CD4-positive, alpha-beta T cell (primary cell): ENCODE results near the gene CST4. TPM values are rescaled to one million over a fixed set of nuclear protein-coding genes. Genes with fewer than 3 reads are reported as not detected.
"Not testable (repeated sequence)": the region's sequence is repeated elsewhere in the genome, so short reads cannot be mapped to it uniquely, and the experiment has no call there.

Experiments used
- ATAC-seq: fragments of 200-7000 bp; cut with Tn5 transposase; one replicate; pipeline ENCODE4 v1.10.0; 2022; ENCODE audit warnings: mild to moderate bottlenecking; ENCODE audit not compliant: poor library complexity
- CTCF ChIA-PET: fragments of 350-600 bp; sonication (Branson Sonifier 250); formaldehyde crosslinking; loops from one replicate; lab custom pipeline; 2021; ENCODE audit warnings: antibody characterized with exemption, inconsistent platforms; lab: Charles Lee
- POLR2A ChIA-PET: fragments of 350-600 bp; sonication (Branson Sonifier 250); formaldehyde crosslinking; loops from one replicate; lab custom pipeline; 2021; ENCODE audit warnings: antibody characterized with exemption, inconsistent platforms; lab: Charles Lee
- DNase-seq, 14 experiments: peaks; one replicate each; pipeline ENCODE4 v3.0.0-alpha.2; 2013 to 2020; ENCODE audit warnings: mixed read lengths in 2 of 14
- H3K27ac ChIP-seq, 2 donors: one replicate each; pipeline versions ENCODE4 v1.5.1 to v1.7.0; 2013; ENCODE audit warnings: low read length in 2 of 2, low read depth in 1 of 2, mild to moderate bottlenecking in 1 of 2
- H3K27me3 ChIP-seq, 2 experiments: 1 replicate in 1 of 2; 2 replicates in 1 of 2; pipeline versions ENCODE4 v1.6.1 to v1.7.0; 2013; ENCODE audit warnings: low read length in 2 of 2, control low read depth in 1 of 2, mild to moderate bottlenecking in 1 of 2, moderate library complexity in 1 of 2; ENCODE audit not compliant: insufficient read depth in 2 of 2, control insufficient read depth in 1 of 2
- H3K36me3 ChIP-seq: one replicate; pipeline ENCODE4 v1.6.1; 2013; ENCODE audit warnings: low read length, control low read depth; ENCODE audit not compliant: insufficient read depth
- H3K4me1 ChIP-seq: one replicate; pipeline ENCODE4 v1.6.1; 2013; ENCODE audit warnings: low read length, control low read depth; ENCODE audit not compliant: insufficient read depth
- H3K4me3 ChIP-seq: one replicate; pipeline ENCODE4 v1.5.1; 2013; ENCODE audit warnings: mild to moderate bottlenecking, low read length, moderate library complexity
- H3K9me3 ChIP-seq, 2 experiments: 1 replicate in 1 of 2; 2 replicates in 1 of 2; pipeline versions ENCODE4 v1.6.1 to v1.7.0; 2013; ENCODE audit warnings: low read length in 2 of 2, mild to moderate bottlenecking in 2 of 2, control low read depth in 1 of 2, moderate library complexity in 1 of 2; ENCODE audit not compliant: control insufficient read depth in 1 of 2, insufficient read depth in 1 of 2
- H3K27ac Mint-ChIP-seq: one replicate; pipeline ENCODE4 v1.8.0; 2020; ENCODE audit warnings: mixed read lengths
- H3K27me3 Mint-ChIP-seq: one replicate; pipeline ENCODE4 v1.8.0; 2021; ENCODE audit warnings: mixed read lengths
- H3K36me3 Mint-ChIP-seq: one replicate; pipeline ENCODE4 v1.8.0; 2021; ENCODE audit warnings: low read depth, mixed read lengths
- H3K4me1 Mint-ChIP-seq: one replicate; pipeline ENCODE4 v1.8.0; 2021; ENCODE audit warnings: low read depth, mixed read lengths
- H3K4me3 Mint-ChIP-seq: one replicate; pipeline ENCODE4 v1.8.0; 2020; ENCODE audit warnings: mild to moderate bottlenecking, mixed read lengths
- H3K9me3 Mint-ChIP-seq: one replicate; pipeline ENCODE4 v1.8.0; 2020; ENCODE audit warnings: mixed read lengths
- intact Hi-C, 2 experiments: fragments of 100-400 bp; cut with DNase I in 1 of 2; cut with micrococcal nuclease in 1 of 2; formaldehyde crosslinking; loops; one replicate each; pipeline versions ENCODE4 v1.15.1 to v1.9.0; 2023 to 2025; cut with DNase I, micrococcal nuclease
- polyA plus RNA-seq, 2 donors: library from polyadenylated mRNA; unstranded; fragments of 120-200 nt; gene quantifications; one replicate each; pipeline ENCODE4 v1.2.1, GENCODE V29; 2013
- total RNA-seq, 174 experiments: library from RNA in 2 of 174; stranded (reverse) in 2 of 174; gene quantifications; one replicate each; pipeline ENCODE4 v1.2.3 and lab custom pipeline; 2021 to 2026
- TF ChIP-seq, protein P1 (sequence below): fragments of 200-600 bp; IDR thresholded peaks from one replicate; pipeline ENCODE4 v1.8.0; 2022; ENCODE audit warnings: antibody characterized with exemption, mild to moderate bottlenecking

CST4 gene
- total RNA-seq, result not detected
- not detected for polyA plus RNA-seq (2013, experiment 1 of 2)
- polyA plus RNA-seq (2013, experiment 2 of 2), result not detected
- 0 to 0.08 (median 0) reads per million in 172 experiments for total RNA-seq (lab: John Stamatoyannopoulos, UW)

DNA sequence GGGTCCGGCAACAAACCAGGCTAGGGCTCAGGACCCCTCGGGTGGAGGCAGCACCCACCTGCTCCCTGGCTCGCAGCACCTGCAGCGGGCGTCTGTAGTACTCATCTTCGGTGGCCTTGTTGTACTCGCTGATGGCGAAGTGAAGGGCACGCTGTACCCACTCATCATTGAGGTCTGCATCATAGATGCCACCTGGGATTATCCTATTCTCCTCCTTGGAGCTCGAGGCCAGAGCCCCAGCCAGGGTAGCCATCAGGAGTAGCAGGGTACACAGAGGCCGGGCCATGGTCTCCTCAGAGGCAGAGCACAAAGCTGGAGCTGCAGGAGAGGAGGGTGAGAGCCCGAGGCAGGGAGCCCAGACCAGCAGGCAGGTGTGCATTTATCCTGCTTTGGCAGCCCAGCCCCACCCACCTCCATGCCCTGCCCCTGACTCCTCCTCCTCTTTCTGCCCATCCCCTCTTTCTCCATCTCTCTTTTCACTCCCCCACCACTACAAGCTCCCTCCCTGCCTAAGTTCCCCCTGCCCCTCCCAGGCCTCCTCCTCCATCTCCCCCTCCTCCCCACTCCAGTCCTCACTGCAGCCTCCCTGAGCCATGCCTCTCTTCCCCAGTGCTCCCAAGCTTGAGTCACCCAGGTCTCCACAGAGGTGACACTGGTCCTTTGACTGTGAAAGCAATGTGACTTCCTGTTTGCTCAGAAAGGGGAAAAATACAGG is at the start of gene CST4:
Gene CST4, minus strand, starts transcription at position 355 of the 715 bp plus-strand sequence. Its CDS starts 69 bp downstream, at position 286.
- H3K27me3 ChIP-seq, ATAC-seq, H3K4me1 ChIP-seq, H3K4me3 ChIP-seq, DNase-seq, intact Hi-C loops, H3K27ac Mint-ChIP-seq, H3K36me3 ChIP-seq, H3K27ac ChIP-seq, H3K36me3 Mint-ChIP-seq, H3K4me1 Mint-ChIP-seq, POLR2A ChIA-PET, CTCF ChIA-PET, H3K27me3 Mint-ChIP-seq, H3K9me3 Mint-ChIP-seq, H3K9me3 ChIP-seq, H3K4me3 Mint-ChIP-seq: not testable (repeated sequence)

DNA sequence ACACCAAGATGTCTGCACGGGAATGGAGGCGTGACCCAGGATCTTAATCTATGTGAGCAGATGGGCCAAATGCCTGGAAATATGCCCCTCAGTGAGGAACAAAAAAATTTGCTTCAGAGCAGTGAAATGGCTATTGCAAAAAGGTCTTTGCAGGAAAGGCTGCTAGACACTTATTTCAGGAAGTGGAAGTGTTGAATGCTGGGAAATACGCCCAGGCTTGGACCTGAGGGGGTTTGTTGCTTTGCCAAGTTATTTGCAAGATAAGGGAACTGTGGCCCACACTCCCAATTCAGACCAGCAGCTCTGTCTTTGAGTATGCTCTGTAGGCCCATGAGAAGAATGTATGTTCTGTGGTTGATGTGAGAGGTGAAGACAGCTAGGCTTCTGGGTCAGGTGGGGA is 46.6 kb upstream of the CST4 start:
- POLR2A ChIA-PET, H3K9me3 ChIP-seq, H3K27me3 ChIP-seq, DNase-seq, H3K27ac ChIP-seq, H3K36me3 Mint-ChIP-seq, H3K4me1 Mint-ChIP-seq, intact Hi-C loops, H3K4me3 ChIP-seq, H3K4me1 ChIP-seq, H3K9me3 Mint-ChIP-seq, H3K4me3 Mint-ChIP-seq, ATAC-seq, H3K27ac Mint-ChIP-seq, H3K36me3 ChIP-seq, CTCF ChIA-PET: not testable (repeated sequence)
- H3K27me3 Mint-ChIP-seq, result peaks cover 13% of the 10 kb centered on the region

GRCh38 chr20:23734949-23735348 is 46.1 kb upstream of the CST4 start:
- H3K27ac ChIP-seq, H3K27me3 ChIP-seq, H3K27ac Mint-ChIP-seq, H3K4me3 Mint-ChIP-seq, H3K36me3 ChIP-seq, H3K4me3 ChIP-seq, POLR2A ChIA-PET, intact Hi-C loops, H3K4me1 Mint-ChIP-seq, H3K9me3 Mint-ChIP-seq, CTCF ChIA-PET, H3K9me3 ChIP-seq, DNase-seq, H3K4me1 ChIP-seq, H3K36me3 Mint-ChIP-seq, ATAC-seq: not testable (repeated sequence)
- H3K27me3 Mint-ChIP-seq, result peaks cover 15% of the 10 kb centered on the region

GRCh38 chr20:23734440-23734839 is 45.6 kb upstream of the CST4 start:
- peaks cover 17% of the 10 kb centered on the region for H3K27me3 Mint-ChIP-seq
- H3K4me3 Mint-ChIP-seq, intact Hi-C loops, H3K27ac ChIP-seq, H3K27me3 ChIP-seq, H3K4me1 Mint-ChIP-seq, POLR2A ChIA-PET, ATAC-seq, H3K27ac Mint-ChIP-seq, DNase-seq, H3K4me1 ChIP-seq, H3K36me3 Mint-ChIP-seq, H3K9me3 Mint-ChIP-seq, CTCF ChIA-PET, H3K36me3 ChIP-seq, H3K9me3 ChIP-seq, H3K4me3 ChIP-seq: not testable (repeated sequence)

DNA sequence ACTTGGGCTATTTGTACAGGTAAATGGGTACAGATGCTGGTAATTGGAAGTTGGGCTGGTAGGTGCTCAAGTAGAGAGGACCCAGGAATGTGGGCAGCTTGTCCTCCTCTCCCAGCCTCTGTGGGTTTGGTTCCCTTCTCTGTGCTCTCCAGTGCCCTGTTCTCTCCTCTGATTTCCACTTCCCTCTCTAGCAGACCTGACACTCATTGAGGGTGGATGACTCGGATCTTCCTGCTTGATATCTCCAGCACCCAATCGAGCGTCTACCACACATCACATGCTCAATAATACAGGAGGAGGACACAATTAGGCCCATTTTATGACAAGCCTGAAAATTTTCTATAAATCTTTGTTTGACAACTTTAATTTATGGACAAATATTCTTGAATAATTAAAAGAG is 38.2 kb upstream of the CST4 start:
- ATAC-seq (no peak), DNase-seq (no peak)
- H3K4me3 ChIP-seq, result no peak overlapping the region
- TF ChIP-seq, protein P1, sequence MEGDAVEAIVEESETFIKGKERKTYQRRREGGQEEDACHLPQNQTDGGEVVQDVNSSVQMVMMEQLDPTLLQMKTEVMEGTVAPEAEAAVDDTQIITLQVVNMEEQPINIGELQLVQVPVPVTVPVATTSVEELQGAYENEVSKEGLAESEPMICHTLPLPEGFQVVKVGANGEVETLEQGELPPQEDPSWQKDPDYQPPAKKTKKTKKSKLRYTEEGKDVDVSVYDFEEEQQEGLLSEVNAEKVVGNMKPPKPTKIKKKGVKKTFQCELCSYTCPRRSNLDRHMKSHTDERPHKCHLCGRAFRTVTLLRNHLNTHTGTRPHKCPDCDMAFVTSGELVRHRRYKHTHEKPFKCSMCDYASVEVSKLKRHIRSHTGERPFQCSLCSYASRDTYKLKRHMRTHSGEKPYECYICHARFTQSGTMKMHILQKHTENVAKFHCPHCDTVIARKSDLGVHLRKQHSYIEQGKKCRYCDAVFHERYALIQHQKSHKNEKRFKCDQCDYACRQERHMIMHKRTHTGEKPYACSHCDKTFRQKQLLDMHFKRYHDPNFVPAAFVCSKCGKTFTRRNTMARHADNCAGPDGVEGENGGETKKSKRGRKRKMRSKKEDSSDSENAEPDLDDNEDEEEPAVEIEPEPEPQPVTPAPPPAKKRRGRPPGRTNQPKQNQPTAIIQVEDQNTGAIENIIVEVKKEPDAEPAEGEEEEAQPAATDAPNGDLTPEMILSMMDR, result no peak
- ChIA-PET CTCF (no interaction called here), POLR2A (no interaction called here)
- Mint-ChIP-seq H3K9me3 (no peaks in the 10 kb centered on the region), H3K27me3 (peaks cover 10% of the 10 kb centered on the region), H3K4me3 (no peak overlapping the region), H3K36me3 (no peaks in the 10 kb centered on the region), H3K4me1 (no peaks in the 10 kb centered on the region), H3K27ac (no peak overlapping the region)
- no peaks in the 10 kb centered on the region for H3K4me1 ChIP-seq
- H3K27ac ChIP-seq, result no peak overlapping the region
- no peaks in the 10 kb centered on the region for H3K36me3 ChIP-seq
- no peaks in the 10 kb centered on the region for H3K9me3 ChIP-seq
- intact Hi-C loops, result no loop called here
- H3K27me3 ChIP-seq, result no peaks in the 10 kb centered on the region
